ENCODE data around the gene TPSB2. TPM values are rescaled to one million over a fixed set of nuclear protein-coding genes. Genes with fewer than 3 reads are reported as not detected.

The TPSB2 gene
- total RNA-seq, 1 donor from 2014 or later, result 181 TPM

DNA sequence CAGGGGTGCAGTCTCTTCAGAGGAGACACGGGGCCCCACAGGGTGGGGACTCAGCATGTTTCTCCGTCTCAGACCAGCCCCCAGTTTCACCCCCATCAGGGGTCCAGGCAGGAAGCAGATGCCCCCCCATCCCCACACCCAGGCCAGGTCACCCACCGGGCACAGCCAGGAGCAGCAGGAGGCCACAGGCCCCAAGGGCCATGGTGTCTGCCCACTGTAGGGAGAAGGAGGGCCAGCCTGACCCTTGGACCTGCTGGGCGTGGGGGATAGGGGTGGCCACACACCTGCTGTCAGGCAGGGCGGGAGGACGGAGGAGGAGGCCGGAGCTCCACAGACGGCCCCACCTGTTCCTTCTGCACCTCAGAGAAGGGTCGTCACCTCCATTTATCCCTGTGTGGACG lies 4.9 kb downstream of the TPSB2 start, which contains the start of gene TPSG1:
TSS of gene TPSG1 (minus strand) at position 218 of the 401 bp plus-strand sequence. CDS start at position 202, 16 bp downstream.
- intact Hi-C loops (cut with DNase I), result no loop called here
- TF ChIP-seq, protein P1, sequence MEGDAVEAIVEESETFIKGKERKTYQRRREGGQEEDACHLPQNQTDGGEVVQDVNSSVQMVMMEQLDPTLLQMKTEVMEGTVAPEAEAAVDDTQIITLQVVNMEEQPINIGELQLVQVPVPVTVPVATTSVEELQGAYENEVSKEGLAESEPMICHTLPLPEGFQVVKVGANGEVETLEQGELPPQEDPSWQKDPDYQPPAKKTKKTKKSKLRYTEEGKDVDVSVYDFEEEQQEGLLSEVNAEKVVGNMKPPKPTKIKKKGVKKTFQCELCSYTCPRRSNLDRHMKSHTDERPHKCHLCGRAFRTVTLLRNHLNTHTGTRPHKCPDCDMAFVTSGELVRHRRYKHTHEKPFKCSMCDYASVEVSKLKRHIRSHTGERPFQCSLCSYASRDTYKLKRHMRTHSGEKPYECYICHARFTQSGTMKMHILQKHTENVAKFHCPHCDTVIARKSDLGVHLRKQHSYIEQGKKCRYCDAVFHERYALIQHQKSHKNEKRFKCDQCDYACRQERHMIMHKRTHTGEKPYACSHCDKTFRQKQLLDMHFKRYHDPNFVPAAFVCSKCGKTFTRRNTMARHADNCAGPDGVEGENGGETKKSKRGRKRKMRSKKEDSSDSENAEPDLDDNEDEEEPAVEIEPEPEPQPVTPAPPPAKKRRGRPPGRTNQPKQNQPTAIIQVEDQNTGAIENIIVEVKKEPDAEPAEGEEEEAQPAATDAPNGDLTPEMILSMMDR (IDR thresholded peaks at IDR 0.05), result no peak
- H3K4me1 ChIP-seq, result no peaks in the 10 kb centered on the region
- no peaks in the 10 kb centered on the region for H3K36me3 ChIP-seq
- ATAC-seq, result no peak
- H3K27ac ChIP-seq, result no peak within 1 kb of the TSS
- no peaks in the 10 kb centered on the region for H3K9me3 ChIP-seq
- no peaks in the 10 kb centered on the region for H3K27me3 ChIP-seq
- no peak for DNase-seq
- H3K4me3 ChIP-seq, result no peak within 1 kb of the TSS

DNA sequence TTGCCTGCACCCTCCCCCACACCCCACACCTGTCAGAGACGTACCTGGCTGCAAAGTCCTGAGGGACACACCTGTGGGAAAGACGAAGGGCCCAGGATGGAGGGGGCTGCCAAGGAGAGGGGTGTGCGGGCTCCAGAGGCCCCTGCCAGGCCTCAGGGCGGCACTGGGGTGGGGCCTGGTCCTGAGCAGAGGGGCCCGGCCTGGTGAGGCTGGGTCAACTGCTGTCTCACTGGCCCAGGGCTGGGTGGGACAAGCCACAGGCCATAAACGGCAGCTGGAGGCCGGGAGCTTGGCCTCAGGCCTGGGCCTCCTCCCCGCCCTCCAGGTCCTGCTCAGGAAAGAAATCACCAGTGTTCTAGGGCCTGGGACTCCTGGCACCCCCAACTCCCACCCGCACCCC lies 5.4 kb downstream of the TPSB2 start:
- no peak overlapping the region for H3K27ac ChIP-seq

DNA sequence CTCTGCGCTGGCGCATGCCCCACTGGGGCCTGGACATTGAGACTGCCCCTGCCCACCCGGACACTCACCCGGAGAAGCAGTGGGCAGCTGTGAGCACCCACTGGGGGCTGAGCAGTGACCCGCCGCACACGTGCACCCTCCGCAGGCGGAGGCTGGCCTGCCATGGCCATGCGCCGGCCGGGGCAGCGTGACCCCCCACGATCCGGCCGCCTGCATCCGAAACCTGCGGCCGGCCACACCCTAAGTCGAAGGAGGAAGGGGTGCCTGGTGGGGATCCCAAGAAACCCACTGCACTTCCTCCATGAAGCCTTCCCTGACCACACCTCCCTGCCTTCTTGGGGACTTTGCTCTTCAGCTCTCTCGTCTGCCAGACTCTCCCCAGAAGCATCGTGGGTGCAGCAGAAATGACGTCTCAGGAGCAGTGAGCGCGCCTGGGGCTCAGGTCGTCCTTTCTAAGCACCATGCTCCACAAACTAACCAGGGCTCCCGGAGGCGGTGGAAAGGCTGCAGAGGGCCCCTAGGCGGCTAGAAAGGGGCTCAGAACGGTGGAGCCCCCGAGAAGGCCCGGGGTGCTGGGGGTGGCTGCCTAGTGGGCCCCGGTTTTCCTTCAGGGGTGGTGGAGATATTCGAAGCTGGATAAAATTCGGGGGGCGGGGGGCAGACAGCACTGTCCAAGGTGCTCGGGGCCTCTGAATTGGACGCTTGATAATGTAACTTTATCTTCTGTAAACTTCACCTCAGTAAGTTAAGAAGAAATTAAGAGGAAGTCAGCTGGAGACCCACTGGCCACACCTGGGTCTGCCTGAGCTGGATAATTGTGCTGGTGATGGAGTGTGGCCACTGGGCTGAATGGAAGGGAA lies 6.4 kb downstream of the TPSB2 start:
- DNase-seq (no peak), ATAC-seq (no peak)
- intact Hi-C loops (cut with DNase I), result no loop called here
- TF ChIP-seq, protein P1 (IDR thresholded peaks at IDR 0.05), result no peak
- H3K27me3 ChIP-seq, result no peaks in the 10 kb centered on the region
- H3K4me3 ChIP-seq, result no peak overlapping the region
- H3K4me1 ChIP-seq, result no peaks in the 10 kb centered on the region
- H3K9me3 ChIP-seq, result no peaks in the 10 kb centered on the region
- H3K27ac ChIP-seq, result no peak overlapping the region
- H3K36me3 ChIP-seq, result no peaks in the 10 kb centered on the region

More for the DNA sequence above, 5.4 kb downstream of the TPSB2 start:
- Histone ChIP-seq H3K4me1 (no peaks in the 10 kb centered on the region), H3K27me3 (no peaks in the 10 kb centered on the region), H3K4me3 (no peak overlapping the region), H3K36me3 (no peaks in the 10 kb centered on the region), H3K9me3 (no peaks in the 10 kb centered on the region)
- TF ChIP-seq, protein P1 (IDR thresholded peaks at IDR 0.05), result no peak
- ATAC-seq, result no peak
- DNase-seq, result no peak
- intact Hi-C loops (cut with DNase I), result no loop called here

DNA sequence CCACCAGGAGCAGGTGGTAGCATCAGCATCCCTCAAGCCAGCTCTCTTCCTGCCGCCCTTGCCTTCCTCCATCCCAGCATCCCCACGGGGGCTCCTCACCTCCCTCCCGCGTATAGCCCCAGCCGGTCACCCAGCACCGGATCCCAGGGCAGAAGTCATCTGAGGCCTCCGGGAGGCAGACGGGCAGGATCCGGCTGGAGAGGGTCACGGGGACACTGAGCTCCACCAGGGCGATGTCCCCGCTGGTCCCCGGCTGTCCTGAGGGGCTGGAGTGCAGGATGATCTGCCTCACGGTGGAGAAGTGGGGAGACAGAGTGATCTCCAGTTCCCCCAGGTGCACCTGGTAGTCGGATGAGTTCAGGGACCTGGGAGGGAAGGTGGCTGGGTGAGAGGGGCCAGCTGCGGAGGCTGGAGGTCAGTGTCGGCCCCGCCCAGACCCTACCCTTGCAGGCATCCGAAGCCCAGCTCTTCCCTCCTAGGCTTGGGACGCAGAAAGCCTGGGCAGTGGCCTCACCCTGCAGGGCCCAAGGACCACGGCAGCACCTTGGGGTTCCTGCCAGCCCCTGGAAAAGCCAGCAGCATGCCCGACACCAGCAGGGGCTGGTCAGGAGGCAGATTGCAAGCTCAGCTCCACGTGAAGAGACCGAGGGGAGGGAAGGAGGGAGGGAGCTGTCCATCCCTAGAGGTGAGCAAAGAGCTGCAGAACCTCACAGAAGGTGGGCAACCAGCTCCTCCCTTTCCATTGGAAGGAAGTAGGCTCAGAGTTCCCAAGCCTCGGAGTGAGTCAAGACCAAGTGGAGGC lies 7.2 kb downstream of the TPSB2 start:
- ATAC-seq (no peak), DNase-seq (no peak)
- Histone ChIP-seq H3K27me3 (no peaks in the 10 kb centered on the region), H3K4me1 (no peaks in the 10 kb centered on the region), H3K9me3 (no peaks in the 10 kb centered on the region), H3K27ac (no peak overlapping the region), H3K4me3 (no peak overlapping the region), H3K36me3 (no peaks in the 10 kb centered on the region)
- TF ChIP-seq, protein P1 (IDR thresholded peaks at IDR 0.05), result no peak
- intact Hi-C loops (cut with DNase I), result no loop called here

DNA sequence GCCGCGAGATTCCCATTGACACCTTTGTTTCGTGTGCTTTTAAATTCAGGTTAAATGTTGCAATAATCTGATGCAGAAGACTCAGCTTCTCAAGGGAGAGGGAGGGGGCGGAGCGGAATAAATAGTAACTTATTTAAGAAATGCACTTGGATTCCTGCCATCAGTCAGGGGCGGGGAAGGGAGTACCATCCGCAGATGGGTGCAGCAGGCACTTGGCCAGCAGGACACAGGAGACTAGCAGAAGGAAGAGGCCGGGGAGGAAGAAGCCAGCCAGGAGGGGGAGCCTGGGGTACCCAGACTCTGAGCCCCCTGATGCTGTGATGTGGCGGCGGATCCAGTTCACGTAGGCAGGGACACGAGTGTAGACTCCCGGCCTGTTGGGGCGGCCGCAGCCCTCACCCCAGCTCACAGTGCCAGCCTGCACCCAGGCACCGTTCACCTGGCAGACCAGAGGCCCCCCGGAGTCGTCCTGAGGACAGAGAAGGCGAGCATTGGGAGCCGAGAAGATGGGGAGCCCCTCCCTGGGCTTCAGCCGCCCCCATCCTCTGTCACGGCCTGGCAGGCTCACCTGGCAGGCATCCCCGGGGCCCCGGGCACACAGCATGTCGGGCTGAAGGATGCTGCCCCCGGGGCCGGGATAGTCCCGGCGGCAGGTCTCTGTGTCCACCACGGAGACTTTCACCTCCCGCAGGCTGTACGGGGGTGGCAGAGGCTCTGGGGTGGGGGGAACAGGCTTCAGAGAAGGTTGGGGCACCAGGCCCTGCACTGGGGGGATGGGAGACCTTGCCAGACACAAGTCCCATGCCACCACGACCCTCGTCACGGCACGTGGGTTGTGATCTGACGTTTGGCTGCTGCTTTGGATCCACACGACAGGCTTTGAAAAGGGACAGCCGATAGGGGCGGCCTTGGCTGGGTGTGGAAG lies 8.1 kb downstream of the TPSB2 start:
- no peaks in the 10 kb centered on the region for H3K4me1 ChIP-seq
- ATAC-seq, result no peak
- H3K4me3 ChIP-seq, result no peak overlapping the region
- H3K9me3 ChIP-seq, result no peaks in the 10 kb centered on the region
- H3K27me3 ChIP-seq, result no peaks in the 10 kb centered on the region
- H3K36me3 ChIP-seq, result no peaks in the 10 kb centered on the region
- intact Hi-C loops (cut with DNase I), result no loop called here
- TF ChIP-seq, protein P1 (IDR thresholded peaks at IDR 0.05), result no peak
- H3K27ac ChIP-seq, result no peak overlapping the region
- no peak for DNase-seq
